Fibroblast of pulmonary artery (primary cell): Measurements from ENCODE around the gene CT47C1.
A peak's percentile ranks its signal among the peaks of the same experiment; 100 is the strongest.

Experiments used
- DNase-seq: peaks from one replicate; pipeline ENCODE4 v3.0.0-alpha.2; 2010; ENCODE audit warnings: low read depth
- H3K4me3 ChIP-seq: replicated peaks from 2 replicates; pipeline ENCODE4 v1.5.1; 2011; ENCODE audit warnings: low read depth, mild to moderate bottlenecking, control low read depth, low read length, moderate library complexity
- TF ChIP-seq, protein P1 (sequence below): IDR thresholded peaks from 2 replicates; pipeline ENCODE4 v1.5.1; 2011; ENCODE audit warnings: mild to moderate bottlenecking, control low read depth, low read length, inconsistent platforms; ENCODE audit errors: missing control alignments

The CT47C1 gene

DNA sequence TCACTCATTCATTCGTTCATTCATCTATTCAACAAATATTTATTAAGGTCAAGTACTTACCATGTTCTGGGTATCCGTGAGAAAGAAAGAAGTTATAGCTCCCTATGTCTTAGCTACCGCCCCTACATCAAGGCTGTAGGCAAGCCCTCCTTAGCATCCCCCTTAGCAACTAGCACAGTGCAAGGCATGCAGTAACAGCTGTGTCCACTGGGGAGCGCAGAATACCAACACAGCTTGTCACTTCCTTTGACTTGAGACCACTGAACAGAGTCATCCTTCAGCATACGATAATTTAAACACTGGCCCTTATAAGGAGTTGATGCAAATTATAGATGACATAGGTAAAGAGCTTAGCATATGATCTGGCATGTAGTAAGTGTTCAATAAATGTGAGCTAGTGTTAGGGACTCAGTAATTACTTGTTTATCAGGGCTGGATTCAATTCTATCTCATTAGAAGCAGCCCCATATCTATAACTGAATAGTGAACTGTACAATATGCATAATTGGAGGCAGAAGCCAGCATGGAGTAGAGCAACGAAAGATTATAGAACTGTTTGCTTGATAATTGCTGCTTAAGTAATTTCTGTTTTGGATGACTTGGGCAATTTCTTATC lies 46.1 kb downstream of the CT47C1 start:
- DNase-seq, result peak; percentile 60
- TF ChIP-seq, protein P1, sequence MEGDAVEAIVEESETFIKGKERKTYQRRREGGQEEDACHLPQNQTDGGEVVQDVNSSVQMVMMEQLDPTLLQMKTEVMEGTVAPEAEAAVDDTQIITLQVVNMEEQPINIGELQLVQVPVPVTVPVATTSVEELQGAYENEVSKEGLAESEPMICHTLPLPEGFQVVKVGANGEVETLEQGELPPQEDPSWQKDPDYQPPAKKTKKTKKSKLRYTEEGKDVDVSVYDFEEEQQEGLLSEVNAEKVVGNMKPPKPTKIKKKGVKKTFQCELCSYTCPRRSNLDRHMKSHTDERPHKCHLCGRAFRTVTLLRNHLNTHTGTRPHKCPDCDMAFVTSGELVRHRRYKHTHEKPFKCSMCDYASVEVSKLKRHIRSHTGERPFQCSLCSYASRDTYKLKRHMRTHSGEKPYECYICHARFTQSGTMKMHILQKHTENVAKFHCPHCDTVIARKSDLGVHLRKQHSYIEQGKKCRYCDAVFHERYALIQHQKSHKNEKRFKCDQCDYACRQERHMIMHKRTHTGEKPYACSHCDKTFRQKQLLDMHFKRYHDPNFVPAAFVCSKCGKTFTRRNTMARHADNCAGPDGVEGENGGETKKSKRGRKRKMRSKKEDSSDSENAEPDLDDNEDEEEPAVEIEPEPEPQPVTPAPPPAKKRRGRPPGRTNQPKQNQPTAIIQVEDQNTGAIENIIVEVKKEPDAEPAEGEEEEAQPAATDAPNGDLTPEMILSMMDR, result peak; percentile 85
- no peak overlapping the region for H3K4me3 ChIP-seq

DNA sequence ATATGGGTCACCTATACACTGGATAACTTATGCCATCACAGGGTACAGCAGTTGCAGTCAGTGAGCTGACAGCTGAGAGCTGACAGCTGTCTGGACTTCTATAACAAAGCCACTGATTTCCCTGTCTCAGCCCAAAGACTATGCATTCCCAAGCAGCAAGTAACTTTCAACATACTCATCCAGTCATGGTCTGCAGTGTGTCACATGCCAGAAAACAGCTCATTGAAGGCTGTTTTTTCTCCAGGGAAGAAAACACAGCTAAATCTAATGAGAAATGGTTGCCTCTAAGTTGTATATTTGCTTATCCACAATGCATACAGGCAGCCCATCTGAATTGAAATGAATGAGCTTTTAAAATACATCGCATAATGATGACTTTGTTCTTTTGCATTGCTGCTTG lies 48.5 kb downstream of the CT47C1 start:
- DNase-seq, result peak; percentile 51
- no peak overlapping the region for H3K4me3 ChIP-seq
- TF ChIP-seq, protein P1, result no peak
